GM21526 (cell line): ENCODE data around the gene MED26.

Experiments used
- ATAC-seq: cut with Tn5 transposase; IDR thresholded peaks from one replicate; pipeline ENCODE4 v1.9.1; 2021; ENCODE audit warnings: moderate library complexity; ENCODE audit not compliant: unreplicated experiment, low FRiP score

MED26 gene

GRCh38 chr19:16618248-16618647 lies 9.8 kb downstream of the MED26 start:
- ATAC-seq: no peak

GRCh38 chr19:16615808-16616207 lies 12.2 kb downstream of the MED26 start:
- no peak for ATAC-seq

GRCh38 chr19:16614941-16615340 lies 13.1 kb downstream of the MED26 start:
- no peak for ATAC-seq

- ATAC-seq: no peak
Measured at GRCh38 chr19:16613841-16614240, 14.2 kb downstream of the MED26 start.

- no peak for ATAC-seq
Measured at GRCh38 chr19:16612636-16613035, 15.4 kb downstream of the MED26 start.

GRCh38 chr19:16611121-16611520 lies 16.9 kb downstream of the MED26 start:
- no peak for ATAC-seq

- no peak for ATAC-seq
Measured at GRCh38 chr19:16609511-16610200, 18.3 kb downstream of the MED26 start.

GRCh38 chr19:16608290-16608739 lies 19.7 kb downstream of the MED26 start:
- no peak for ATAC-seq

GRCh38 chr19:16607819-16608218 lies 20.2 kb downstream of the MED26 start:
- no peak for ATAC-seq

GRCh38 chr19:16605553-16605994 lies 22.4 kb downstream of the MED26 start:
- ATAC-seq: no peak

- ATAC-seq: no peak
Measured at GRCh38 chr19:16605115-16605514, 22.9 kb downstream of the MED26 start.

GRCh38 chr19:16604615-16605014 lies 23.4 kb downstream of the MED26 start:
- no peak for ATAC-seq

- ATAC-seq: no peak
Measured at GRCh38 chr19:16603090-16603489, 24.9 kb downstream of the MED26 start.

GRCh38 chr19:16601378-16602052 lies 26.5 kb downstream of the MED26 start:
- no peak for ATAC-seq

- no peak for ATAC-seq
Measured at GRCh38 chr19:16600824-16601223, 27.2 kb downstream of the MED26 start.

- ATAC-seq: no peak
Measured at GRCh38 chr19:16599655-16600346, 28.2 kb downstream of the MED26 start.

- ATAC-seq: no peak
Measured at GRCh38 chr19:16598848-16599247, 29.2 kb downstream of the MED26 start.

GRCh38 chr19:16596399-16596798 lies 31.6 kb downstream of the MED26 start:
- no peak for ATAC-seq

GRCh38 chr19:16595097-16595496 lies 32.9 kb downstream of the MED26 start:
- no peak for ATAC-seq

- no peak for ATAC-seq
Measured at GRCh38 chr19:16594681-16595091, 33.3 kb downstream of the MED26 start.

- ATAC-seq: no peak
Measured at GRCh38 chr19:16594131-16594586, 33.8 kb downstream of the MED26 start.
